Mucosa of gallbladder (tissue), 1 donor: ENCODE data around the gene ACBD3. TPM values are rescaled to one million over a fixed set of nuclear protein-coding genes. Genes with fewer than 3 reads are reported as not detected.

ENCODE experiments used
- DNase-seq: peaks from one replicate; pipeline ENCODE4 v3.0.0-alpha.2; 2020; ENCODE audit warnings: low spot score
- total RNA-seq: library from RNA; stranded (reverse); gene quantifications from one replicate; pipeline ENCODE4 v1.2.1, GENCODE V29; 2021
- donor health status: DM: no; HTN: no; CAD: no.

The ACBD3 gene
- total RNA-seq, 1 donor from 2014 or later: 39.0 TPM

GRCh38 chr1:226134170-226135058, 52.1 kb downstream of the ACBD3 start:
- DNase-seq: no peak

DNA sequence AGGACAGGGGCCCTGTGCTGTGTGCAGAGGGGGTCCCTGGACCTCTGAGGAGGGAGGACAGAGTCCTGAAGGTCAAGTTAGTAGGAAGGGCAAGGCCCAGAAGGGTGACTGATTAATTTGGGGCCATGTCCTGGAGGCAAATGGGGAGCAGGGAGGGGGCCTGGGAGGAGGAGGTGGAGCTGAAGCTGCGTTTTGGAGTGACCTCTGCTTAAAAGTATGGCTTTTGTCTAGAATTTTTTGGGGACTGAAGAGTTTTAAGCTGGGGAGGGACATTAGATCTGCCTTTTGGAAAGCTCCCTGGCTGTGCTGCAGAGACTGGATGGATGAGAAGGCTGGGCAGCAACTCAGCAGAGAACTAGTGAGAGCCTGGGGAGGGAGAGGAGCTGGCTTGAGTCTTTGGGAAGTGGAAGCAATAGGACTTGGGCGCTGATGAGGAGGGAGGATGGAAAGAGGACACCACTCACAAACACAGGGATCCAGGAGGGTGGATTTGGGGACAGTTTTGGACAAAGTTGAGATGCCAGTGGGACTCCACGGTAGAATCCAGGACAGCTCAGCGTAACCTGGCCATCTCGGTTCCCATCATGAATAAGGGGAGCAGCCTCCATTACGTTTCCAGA, 52.9 kb downstream of the ACBD3 start:
- no peak for DNase-seq

- DNase-seq: peak; percentile 43
These were observed 53.6 kb downstream of the ACBD3 start for GRCh38 chr1:226132728-226133503.

GRCh38 chr1:226131639-226132038, 54.9 kb downstream of the ACBD3 start:
- no peak for DNase-seq

GRCh38 chr1:226129230-226129629, 57.3 kb downstream of the ACBD3 start:
- no peak for DNase-seq

- DNase-seq: no peak
These were observed 58.0 kb downstream of the ACBD3 start for GRCh38 chr1:226128487-226129075.

DNA sequence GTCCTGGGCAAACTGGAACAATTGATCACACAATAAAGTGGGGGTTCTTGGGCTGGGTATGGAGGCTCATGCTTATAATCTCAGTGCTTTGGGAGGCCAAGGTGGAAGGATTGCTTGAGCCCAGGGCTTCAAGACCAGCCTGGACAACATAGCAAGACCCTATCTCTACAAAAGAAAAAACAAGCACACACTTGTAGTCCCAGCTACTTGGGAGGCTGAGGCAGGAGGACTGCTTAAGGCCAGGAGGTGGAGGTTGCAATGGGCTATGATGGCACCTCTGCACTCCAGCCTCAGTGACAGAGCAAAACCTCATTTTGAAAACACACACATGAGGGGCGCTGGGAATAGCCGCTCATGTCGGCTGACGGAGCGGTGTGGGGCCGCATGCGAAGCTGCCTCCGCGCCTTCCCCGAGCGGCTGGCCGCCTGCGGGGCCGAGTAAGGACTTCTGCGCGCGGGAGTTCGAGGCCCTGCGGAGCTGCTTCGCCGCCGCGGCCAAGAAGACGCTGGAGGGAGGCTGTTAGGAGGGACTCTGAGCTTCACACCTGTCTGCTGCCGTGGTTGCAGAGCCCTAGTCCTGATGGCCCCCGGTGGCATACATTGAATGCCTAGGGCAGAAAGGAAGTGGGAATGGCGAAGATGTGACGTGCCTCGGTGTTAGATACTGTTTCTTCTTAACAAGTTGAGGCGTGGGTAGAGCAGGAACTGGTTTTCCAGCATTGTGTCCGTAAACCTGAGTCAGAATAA, 59.5 kb downstream of the ACBD3 start:
- no peak for DNase-seq

GRCh38 chr1:226125831-226126230, 60.7 kb downstream of the ACBD3 start:
- no peak for DNase-seq

DNA sequence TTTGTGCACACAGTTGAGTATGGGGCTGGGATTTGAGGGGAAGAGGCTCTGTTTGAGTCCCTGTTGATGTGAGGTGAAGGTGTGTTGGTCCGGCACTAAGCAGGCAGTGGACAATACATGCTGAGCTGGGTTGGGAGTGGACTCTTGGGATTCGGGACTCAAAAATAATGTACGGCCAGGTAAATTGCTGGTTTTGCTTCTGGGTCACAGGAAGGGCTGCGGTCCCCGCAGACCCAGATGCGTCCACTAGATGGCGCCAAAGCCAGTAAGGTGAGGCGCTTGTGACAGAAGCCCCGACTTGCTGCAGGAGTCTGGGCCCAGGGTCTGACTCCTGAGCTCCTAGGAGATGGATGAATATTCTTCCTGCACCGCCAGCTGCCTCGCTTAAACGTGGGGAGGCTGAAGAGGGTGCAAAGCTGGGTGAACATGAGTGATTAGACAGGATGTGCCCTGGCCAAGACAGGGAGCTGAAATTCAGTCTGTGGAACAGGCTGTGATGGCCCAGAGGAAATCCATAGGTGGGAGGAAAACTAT, 61.4 kb downstream of the ACBD3 start:
- peak; percentile 90 for DNase-seq

DNA sequence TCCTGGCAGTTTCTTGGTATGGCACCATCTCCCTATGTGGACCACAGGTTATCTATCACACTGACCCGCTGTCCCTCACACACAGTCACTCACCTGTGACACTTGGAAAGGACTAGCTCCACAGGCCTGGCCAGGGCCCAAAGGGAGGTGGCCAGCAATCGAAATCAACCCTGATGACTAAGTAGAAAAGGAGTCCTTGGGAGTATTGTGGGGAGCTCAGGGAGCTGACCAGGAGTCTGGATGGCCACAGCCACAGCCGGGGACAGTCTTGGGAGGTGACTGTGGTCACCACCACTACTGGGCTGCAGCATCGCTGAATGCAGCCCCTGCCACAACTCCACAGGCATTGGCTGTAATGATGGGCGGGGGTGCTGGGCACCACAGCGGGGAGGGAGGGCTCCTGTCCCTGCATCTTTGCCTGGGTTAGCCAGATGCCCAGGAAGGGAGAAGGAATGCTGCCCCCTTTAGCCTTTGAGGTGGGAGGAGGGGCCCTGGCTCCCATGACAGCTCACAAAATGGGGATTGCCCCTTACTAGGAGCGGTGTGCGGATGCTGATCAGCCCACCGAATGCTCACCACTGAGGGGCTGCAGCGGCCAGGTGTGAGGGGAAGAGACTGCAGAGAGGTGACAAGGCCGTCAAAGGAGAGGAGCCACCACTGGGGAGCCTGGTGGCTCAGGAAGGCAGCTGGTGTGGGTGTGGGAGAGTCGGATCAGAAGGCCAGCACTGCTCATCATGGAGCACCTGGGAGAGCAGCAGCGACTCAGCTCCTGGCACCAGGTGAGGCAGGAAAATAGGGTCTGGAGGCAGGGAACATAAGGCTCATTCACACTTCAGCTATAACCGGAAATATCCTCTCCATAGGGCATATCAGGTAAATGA, 62.7 kb downstream of the ACBD3 start:
- peak; percentile 79 for DNase-seq

- no peak for DNase-seq
These were observed 63.4 kb downstream of the ACBD3 start for GRCh38 chr1:226123212-226123560.

DNA sequence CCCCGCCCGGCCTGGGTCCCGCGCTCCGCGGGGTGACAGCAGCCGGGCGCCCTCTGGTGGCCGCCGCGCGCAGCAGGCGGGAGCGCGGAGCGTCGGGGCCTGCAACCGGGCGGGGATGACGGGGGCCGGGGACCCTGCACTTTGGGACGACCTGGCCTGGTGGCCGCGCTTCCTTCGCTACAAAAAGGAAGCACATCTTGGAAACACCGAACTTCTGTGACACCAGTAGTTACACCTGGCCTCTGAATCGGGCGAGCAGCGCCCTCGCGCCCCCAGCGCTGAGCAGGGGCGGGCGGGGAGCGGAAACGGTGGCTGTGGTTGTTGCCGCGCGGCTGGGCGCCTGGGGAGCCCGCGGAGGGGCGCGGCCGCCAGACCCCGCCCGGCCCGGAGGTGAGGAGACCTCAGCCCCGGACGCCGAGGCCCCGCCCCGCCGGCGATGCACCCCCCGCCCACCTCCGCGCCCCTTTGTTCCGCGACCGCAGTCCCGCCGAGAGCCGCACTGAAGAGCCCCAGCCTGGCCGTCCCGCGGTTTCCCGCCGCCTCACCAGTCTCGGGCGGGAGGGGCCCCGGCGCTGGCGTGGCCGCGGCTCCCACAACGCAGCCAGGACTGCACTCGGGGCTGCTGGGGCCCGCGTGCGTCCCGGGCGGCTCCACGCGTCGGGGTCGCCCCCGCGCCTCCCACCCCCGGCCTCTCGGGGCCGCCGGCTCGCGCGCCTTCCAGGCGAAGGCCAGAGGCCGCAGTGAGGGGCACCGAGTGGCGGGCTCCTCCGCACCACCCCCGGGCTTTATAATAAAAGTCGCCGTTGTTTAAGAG, 64.7 kb downstream of the ACBD3 start:
- DNase-seq: peak; percentile 63

GRCh38 chr1:226121049-226121586, 65.4 kb downstream of the ACBD3 start:
- no peak for DNase-seq

DNA sequence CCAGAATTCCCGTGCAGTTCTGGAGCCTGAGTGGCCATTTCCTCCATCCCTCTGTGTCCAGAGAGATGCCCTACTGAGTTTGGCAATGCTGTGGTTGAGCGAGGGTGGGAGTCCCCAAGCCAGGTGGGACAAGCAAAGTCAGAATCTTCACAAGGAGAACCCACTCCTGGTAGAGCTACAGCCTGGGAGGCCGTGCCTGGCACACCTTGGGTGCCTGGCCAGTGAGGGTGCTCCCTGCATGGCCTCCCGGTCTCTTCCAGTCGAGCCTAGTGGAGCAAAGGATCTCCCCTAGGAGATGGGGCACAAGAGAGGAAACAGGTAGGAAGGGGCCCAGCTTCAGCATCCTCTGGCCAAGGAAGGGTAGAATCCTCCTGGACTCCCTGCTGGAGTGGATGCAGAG, 66.1 kb downstream of the ACBD3 start:
- no peak for DNase-seq

- DNase-seq: no peak
These were observed 67.4 kb downstream of the ACBD3 start for GRCh38 chr1:226119169-226119568.

DNA sequence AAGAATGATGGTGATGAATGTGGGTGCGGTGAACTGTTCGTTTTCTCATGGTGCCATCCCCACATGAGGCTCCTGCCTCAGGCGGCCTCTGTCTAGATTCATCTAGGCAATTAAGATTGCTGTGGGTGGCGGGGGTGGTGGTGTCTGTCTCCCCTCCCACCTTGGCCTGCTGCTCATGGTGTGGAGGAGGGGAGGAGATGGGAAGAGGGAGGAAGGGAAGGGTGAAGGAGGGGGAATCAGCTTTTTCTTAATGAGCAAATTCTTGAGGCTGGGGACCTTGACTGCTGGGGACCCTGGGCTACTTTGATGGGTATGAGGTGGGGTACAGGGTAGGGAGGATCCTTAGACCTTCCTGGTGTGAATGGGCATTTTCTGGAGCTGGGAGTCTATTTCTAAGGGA, 68.2 kb downstream of the ACBD3 start:
- no peak for DNase-seq

GRCh38 chr1:226117330-226117729, 69.2 kb downstream of the ACBD3 start:
- no peak for DNase-seq

DNA sequence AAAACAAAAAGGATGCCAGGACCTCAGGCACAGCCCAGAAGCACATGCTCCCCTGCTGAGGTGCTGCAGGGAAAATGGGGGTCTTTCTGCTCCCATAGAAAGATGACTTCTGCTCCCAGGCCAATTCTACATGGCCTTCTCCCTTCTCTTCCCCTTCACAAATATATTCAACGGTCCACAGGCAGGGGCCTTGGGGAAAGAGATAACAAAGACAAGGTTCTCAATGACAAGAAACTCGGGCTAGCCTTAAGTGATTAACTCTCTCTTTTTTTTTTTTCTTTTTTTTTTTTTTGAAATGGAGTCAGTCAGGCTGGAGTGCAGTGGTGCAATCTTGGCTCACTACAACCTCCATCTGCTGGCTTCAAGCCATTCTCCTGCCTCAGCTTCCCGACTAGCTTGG, 69.9 kb downstream of the ACBD3 start:
- no peak for DNase-seq

GRCh38 chr1:226112626-226113025, 73.9 kb downstream of the ACBD3 start:
- DNase-seq: no peak
